IMR-90 (cell line): Measurements from ENCODE around the gene GSTA4.

Experiments used
- BHLHE40 ChIP-seq: fragments of 150-350 bp; IDR thresholded peaks from 2 replicates; pipeline ENCODE4 v1.6.1; 2016; ENCODE audit warnings: mild to moderate bottlenecking, low read depth, low read length
- CTCF ChIP-seq: conservative IDR thresholded peaks from 2 replicates; pipeline ENCODE4 v1.5.1; 2012; ENCODE audit warnings: mild to moderate bottlenecking, low read depth, low read length, improper control_type of control experiment
- ELK1 ChIP-seq: fragments of 150-350 bp; IDR thresholded peaks from 2 replicates; pipeline ENCODE4 v1.6.1; 2016; ENCODE audit warnings: low read depth, mild to moderate bottlenecking, low read length, moderate library complexity, borderline replicate concordance
- FOS ChIP-seq: fragments of 150-350 bp; IDR thresholded peaks from 2 replicates; pipeline ENCODE4 v1.6.1; 2016; ENCODE audit warnings: low read depth, low read length
- MAZ ChIP-seq: IDR thresholded peaks from 2 replicates; pipeline ENCODE4 v1.6.1; 2012; ENCODE audit warnings: low read depth, mild to moderate bottlenecking, low read length, improper control_type of control experiment, moderate library complexity, borderline replicate concordance
- POLR2A ChIP-seq: IDR thresholded peaks from 2 replicates; pipeline ENCODE4 v1.6.1; 2012; ENCODE audit warnings: mild to moderate bottlenecking, low read depth, low read length
- RAD21 ChIP-seq: IDR thresholded peaks from 2 replicates; pipeline ENCODE4 v1.6.1; 2012; ENCODE audit warnings: low read length, improper control_type of control experiment
- RFX5 ChIP-seq: IDR thresholded peaks from 2 replicates; pipeline ENCODE4 v1.8.0; 2012; ENCODE audit warnings: low read depth, mild to moderate bottlenecking, low read length, moderate library complexity
- SMC3 ChIP-seq: fragments of 150-350 bp; IDR thresholded peaks from 2 replicates; pipeline ENCODE4 v1.6.1; 2016; ENCODE audit warnings: low read depth, mild to moderate bottlenecking, antibody characterized with exemption, low read length, moderate library complexity
- USF2 ChIP-seq: fragments of 150-350 bp; IDR thresholded peaks from 2 replicates; pipeline ENCODE4 v1.6.1; 2017; ENCODE audit warnings: mild to moderate bottlenecking, antibody characterized with exemption, low read length, low read depth

GRCh38 chr6:52953911-52954839, 40.9 kb downstream of the GSTA4 start:
- no peak for TF ChIP-seq CTCF
- TF ChIP-seq SMC3, result no peak
- no peak for TF ChIP-seq POLR2A
- no peak for TF ChIP-seq FOS
- no peak for TF ChIP-seq RFX5
- TF ChIP-seq ELK1, result no peak
- TF ChIP-seq MAZ, result no peak
- no peak for TF ChIP-seq RAD21
- no peak for TF ChIP-seq USF2
- no peak for TF ChIP-seq BHLHE40
